GM11168 (cell line): ENCODE results near the gene ABCA13.

Experiments
- in situ Hi-C: fragments of 300-500 bp; cut with MboI; formaldehyde crosslinking; loops from one replicate; pipeline ENCODE4 v1.12.0; 2022; ENCODE audit warnings: low sequenced_read_pairs; ENCODE audit not compliant: unreplicated experiment

ABCA13 gene

DNA sequence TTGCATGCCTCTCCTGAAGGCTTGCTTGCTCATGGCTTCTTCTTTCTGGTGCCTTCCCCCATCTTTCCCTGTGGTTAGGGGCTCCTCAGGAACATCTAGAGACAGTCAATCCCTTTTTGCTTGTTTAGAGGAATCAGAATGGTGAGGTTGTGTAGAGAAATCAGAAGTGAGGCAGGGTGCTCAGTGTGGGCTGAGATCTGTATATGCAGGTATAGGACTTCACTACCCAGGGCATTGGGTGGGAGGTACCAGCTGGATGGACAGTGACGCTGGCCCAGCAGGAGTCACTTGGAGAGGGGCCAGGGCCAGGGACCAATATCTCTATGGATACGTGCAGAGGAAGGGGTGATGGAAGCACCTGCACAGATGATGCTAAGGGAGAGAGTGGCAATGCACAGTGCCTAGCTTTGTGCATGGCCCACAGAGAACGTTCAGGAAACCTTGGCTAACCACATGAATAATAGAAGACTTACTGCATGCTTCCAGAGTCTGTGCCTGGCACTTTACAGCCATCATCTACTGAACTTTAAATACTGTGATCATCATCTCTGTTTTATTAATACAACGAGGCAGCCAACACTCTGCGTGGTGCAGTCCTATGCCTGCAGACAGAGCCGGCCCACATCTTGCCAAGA lies 255.2 kb downstream of the ABCA13 start:
- in situ Hi-C loops = no loop called here

DNA sequence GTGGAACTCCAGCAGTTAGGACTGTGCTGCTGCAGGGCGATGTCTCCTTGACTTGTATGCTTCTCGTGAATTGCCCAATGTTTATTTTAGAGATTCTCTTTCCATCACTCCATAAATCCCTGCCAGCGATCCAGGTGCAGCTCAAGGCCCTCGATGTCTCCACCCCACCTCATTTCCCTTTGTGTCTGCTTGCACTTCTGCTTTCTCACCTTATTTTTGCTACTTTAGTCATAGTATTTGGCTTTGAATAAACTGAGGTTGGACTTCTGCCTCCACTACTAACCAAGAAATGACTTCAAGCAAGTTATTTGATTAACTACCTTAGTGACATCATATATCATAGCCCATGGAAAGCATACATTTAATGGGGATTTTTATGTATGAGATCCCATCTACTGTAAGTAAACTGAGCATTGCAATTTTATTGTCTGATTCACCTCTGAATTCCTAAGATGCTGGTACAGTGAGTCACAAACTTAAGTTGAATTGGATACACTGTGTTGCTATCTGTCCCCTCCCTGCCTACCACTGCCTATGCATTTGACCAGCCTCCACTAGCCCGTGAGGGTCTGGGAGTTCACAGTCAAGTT lies 255.8 kb downstream of the ABCA13 start:
- in situ Hi-C loops = no loop called here

DNA sequence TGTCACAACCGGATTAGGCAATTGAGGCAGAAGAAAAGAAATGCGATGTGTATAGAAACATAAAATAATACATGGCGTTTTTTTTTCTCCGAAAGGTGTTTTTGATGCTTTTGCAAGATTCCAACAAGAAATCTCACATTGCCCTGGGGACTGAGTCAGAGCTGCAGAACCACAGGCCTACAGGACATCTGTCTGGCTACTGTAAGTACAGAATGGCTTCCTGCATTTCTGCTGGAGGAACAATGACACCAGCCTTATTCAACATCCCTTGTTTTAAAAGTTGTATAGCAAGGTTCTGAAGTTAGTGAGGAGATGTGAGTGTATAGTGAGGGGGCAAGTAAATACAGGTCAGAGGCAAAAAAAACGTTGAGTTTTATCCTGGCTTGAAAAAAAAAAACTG lies 256.4 kb downstream of the ABCA13 start:
- in situ Hi-C loops = no loop called here

DNA sequence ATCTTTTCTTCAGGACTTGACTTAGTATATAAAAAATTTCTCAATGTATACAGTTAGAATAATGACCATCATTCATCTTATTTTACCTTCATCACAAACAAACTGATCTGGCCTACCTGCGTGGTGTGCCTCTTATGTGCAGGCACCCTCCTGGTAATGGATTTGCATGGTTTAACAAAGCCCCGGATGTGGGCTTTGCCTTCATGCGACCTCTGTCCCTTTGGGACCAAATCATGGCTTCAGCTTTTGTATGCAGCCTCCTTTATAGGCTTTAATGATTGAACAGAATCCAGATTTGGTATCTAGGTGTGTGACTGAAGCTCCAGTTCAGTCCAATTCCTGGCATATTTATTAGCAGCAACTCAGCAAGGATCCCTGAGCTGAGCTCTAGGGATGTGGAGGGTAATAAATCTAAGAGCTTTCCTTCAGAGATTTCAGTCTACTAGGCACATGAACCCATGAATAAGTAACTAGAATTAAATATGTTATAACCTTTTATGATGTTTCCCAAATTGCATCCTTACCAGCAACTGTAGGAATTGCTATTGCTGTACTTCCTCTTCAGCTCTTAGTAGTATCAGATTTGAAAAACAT lies 256.9 kb downstream of the ABCA13 start:
- in situ Hi-C loops = no loop called here

DNA sequence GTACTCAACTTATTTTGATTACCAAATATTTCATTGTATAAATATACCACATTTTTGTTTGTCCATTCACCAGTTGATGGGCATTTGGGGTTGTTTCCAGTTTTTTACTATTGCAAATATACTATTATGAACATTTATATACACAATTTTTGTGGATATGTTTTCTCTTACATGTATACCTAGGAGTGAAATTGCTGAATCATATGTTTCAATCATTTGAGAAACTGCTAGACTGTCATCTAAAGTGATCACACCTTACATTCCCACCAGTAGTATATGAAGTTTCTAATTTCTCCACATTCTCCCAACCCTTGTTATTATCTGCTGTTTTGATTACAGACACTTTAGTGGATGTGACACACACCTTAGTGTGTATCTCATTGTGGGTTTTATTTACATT lies 257.9 kb downstream of the ABCA13 start:
- in situ Hi-C loops = no loop called here

DNA sequence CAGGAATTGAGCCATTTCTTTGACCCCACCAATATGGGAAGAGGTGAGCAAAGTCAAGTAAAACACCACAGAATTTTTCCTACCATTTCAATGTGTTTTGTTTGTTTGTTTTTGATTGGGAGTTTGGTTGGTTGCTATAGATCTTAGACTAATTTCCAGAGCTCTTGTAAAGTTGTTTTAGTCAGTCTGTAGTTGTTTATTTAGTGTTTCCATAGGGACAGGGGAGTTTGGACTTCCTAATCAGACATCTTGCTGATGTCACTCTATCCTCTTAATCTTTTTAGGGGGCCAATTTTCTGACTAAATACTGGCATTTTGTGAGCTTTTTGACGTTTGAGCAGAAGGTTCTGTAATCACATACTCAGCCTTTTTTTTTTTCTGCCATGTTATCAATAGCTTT lies 266.9 kb downstream of the ABCA13 start:
- in situ Hi-C loops = no loop called here

DNA sequence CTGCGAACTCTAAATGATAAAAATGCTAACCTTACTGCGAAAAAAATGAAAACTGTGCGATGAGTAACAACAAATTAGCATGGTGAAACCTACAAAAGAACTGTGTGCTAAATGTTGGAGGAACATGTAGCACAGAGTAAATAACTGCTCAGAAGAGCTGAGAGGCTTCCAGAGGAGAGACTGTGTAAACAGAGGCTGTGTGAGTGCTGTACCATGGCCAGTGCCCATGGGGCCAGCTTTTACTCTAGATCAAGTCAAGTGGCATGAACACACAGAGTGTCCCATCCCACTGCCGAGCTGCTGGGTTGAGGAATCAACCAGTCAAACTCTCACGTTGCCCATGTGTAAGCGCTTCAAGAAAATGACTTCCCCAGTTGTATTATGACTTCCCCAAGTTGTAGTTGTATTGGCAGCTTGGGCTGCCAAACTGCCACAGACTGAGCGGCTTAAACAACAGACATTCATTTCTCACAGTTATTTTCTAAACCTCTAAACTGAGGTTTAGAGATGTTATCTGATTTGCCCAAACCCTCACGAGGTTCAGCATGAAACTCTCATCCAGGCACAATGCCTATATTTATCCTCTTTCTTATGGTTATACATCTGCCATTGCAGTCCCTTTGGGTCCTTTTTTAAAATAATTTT lies 270.7 kb downstream of the ABCA13 start:
- in situ Hi-C loops = no loop called here

DNA sequence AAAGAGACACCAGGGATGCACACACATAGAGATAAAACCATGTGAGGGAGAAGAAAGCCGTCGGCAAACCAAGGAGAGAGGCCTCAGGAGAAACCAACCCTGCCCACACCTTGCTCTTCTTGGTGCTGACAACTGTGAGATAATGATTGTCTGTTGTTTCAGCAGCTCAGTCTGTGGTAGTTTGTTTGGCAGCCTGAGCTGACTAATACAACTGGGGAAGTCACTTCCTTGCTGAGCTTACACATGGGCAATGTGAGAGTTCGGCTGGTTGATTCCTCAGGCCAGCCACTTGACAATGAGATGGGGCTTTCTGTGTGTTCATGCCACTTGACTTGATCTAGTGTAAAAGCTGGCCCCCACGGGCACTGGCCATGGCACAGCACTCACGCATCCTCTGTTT lies 271.8 kb downstream of the ABCA13 start:
- in situ Hi-C loops = no loop called here

DNA sequence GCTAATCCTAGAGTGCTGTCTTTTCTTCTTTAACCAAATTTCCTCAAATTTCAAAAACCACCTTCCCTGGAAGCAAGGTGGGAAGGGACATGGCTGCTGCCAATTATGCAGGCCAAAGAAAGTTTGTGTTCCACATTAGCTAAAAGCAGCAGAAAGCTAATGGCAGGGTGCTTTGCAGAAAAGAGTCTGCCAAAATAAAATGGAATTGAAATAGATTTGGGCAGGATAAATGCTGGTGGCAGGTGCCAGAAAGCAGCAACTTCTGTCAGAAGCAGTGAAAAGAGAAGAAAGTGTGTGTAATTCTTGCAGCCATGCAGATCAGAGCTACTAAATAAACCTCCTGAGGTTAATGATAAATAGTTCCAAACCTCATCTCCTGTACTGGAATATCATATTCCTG lies 275.5 kb downstream of the ABCA13 start:
- in situ Hi-C loops = no loop called here

DNA sequence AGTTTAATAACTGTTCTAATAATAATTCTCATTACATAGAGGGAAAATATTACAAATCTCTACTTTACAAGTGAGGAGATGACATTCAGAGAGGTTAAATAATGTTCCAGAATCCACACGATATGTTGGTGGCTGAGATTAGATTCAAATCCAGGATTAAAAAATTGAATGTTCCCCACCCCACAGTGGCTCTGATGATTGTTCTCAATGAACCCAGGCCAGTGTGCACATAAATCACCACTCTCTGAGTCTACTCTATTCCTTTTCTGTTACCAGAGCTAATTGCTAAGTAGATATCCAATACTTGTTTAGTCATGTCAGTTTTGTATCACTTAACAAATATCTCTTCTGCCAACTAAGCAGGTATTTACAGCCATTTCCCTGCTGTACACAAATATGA lies 281.0 kb downstream of the ABCA13 start:
- in situ Hi-C loops = no loop called here

DNA sequence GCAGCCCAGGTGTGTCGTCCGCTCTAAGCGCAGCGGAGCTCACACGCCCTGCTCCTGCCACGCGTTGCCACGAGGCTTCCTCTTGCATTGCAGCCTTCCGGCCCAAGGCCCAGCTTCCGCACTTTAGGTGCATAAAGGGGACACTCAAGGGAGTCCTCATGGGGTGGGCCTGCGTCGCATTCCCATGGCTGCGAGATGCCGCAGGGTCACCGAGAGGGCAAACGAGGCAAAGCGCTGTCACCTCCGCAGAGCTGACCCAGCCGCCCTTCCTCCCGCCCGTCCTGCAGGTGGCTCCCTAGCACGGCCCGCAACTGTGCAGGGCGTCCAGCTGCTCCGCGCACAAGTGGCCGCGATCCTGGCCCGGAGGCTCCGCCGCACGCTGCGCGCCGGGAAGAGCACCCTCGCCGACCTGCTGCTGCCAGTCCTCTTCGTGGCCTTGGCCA lies 283.5 kb downstream of the ABCA13 start:
- in situ Hi-C loops = no loop called here

DNA sequence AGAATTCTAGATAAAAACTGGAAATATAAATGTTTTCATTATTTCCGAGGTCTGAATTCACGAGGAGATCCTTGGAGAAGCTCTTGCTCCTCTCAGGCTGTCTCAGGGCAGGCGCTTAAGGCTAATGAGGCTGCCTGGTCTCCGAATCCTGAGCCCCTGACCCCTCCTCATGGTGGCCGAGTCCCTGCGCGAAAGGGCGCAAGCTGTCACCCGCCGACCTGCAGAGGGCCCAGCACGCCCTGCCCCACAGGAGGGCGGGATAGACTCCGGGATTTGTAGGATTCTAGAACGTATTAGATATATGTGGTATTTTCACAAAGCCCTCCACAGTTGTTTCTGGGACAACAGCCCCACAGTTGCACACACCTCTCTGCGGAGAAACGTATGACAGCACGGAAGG lies 284.1 kb downstream of the ABCA13 start:
- in situ Hi-C loops = no loop called here

DNA sequence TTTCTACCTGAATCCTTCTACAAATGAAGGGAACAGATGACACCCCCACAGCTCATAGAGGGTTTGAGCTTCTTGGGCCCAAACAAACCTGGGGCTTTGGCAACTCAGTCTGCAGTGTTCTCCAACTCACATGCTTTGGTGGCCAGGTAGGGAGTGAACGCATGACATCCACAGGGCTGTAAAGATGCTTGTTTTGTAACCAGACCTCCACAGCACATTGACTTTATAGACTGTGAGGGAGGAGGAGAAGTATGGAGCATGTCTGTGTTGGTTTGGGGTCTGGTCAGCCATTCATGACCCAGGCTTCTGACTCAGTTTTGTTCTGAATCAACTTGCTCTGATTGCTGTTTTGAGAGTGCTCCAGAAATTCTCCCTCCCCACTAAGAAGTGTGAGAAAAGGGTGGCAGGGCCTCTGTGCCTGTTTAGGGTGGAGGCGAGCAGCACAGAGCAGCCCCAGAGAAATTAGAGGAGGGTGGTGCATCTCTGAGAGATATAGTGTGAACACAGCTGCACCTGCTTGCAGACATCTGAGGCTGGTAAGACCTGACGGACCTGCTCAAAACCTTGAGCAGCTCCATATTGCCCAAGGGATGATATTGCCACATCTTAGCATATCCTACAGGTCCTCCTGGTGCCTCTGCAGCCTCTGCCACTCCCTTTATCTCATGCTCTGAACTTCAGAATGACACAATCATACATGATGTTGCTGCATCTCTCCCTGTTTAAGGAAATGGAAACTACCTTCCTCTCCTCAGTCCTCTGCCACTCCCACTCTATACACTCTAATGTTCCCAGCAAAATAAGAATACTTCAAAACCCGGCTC lies 287.7 kb downstream of the ABCA13 start:
- in situ Hi-C loops = no loop called here

DNA sequence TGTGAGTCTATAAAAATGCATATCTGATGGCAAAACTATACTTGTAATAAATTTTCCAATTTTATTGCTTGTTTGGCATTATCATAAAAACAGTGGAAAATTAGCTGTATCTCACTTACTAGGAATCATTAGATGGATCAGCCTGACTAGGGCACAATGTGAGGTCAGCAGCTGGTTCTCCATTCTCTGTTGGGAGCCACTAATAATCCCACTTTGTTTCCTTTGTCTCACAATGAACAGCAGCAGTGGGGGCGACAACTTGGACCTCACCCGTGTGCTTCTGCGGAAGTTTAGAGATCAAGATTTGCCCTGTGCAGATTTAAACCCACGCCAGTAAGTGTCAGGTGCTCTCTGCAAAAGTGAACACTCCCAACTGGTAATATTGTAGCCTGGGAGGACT lies 295.5 kb downstream of the ABCA13 start:
- in situ Hi-C loops = no loop called here

DNA sequence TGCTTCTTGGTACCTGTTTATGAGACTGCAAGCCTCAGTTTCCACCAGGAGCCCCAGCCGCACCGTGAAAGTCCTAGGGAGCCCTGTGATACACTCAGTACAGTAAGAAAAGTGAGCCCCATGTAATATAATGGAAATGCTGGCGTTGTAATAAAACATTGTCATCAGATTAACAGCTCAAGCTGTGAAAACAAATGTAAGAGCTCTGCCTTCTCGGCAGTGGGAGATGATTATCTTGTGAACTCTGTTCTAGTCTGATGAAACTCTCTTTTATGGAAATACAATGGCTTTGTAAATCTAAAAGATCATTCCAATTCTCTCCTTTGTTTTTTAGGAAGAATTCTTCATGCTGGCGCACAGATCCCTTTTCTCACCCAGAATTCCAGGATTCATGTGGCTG lies 299.9 kb downstream of the ABCA13 start:
- in situ Hi-C loops = no loop called here

DNA sequence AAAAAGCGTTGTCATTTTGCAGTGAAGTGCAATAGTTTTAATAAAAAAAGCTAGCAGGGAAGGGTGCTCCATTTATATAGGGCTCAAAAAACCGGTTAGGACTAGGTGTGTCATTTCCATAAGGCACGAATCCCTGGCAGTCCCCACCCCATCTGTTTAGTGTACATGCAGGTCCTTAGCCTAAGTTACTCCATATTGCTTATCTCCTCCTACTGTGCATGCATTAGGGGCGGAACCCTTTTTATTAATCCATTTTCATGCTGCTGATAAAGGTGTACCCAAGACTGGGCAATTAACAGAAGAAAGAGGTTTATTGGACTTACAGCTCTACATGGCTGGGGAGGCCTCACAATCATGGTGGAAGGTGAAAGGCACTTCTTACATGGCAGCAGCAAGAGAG lies 301.4 kb downstream of the ABCA13 start:
- in situ Hi-C loops = no loop called here

DNA sequence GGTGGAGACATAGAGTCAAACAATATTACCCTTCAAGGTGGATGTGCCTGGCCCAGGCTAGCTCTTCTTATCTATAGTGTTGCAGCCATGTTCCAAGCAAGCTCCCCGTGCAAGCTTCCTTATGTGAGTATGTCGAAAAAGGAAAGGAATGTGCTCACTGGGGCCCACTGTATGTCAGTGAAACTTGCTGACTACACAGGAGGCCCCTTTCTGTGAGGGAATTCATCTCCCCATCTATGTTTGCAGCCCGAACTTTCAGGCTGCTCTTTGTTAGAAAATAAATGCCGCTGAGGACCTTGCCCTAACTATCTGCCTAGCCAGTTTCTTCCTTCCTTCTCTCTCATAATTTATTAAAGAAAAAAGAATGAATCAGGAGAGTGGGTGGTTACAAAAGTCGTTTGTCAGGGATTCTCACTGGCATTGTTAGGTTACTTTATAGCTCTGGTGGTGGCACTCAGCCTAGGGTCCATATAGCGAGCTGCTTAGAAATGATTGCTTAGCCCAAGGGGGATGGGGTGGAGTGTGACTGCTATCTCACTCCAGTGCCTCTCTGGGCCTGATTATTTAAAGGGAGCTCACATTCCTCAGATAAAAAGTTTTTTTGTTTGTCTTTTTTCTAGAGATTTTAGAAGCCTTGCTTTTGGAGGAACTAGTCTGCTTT lies 302.1 kb downstream of the ABCA13 start:
- in situ Hi-C loops = no loop called here

DNA sequence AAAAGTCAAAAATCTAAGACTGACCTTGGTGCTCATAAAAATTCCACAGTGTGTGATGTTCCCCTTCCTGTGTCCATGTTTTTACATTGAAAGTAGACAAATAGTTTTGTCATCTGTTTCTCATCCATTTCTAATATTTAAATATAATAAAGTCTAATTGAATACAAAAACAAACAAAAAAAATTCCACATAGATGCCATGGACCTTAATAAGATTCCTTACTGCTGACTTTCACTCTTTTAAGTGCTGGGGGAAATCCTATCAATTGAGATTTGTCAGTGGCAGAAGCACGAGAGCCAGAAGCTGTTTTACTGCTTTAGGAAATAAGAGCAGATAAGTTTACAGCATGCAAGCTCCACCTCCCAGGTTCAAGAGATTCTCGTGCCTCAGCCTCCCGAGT lies 310.0 kb downstream of the ABCA13 start:
- in situ Hi-C loops = no loop called here

DNA sequence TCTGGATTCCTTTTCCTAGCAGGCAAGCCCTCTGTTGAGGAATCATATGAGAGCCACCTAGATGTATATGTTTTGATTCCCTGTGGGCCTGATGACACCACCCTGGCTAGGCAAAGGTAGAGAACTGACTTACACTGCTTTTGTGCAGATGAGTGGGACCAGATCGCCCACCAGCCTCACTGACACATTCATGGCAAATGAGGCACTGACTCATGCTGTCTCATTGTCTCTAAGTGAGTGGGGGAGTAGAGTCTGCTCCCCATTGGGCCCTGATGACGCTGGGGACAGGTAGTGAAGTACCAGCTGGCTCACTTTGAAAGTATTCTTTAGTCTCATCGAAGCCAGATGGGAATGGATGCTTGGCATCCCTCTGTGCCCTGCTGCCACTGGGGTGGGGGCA lies 326.3 kb downstream of the ABCA13 start:
- in situ Hi-C loops = no loop called here

DNA sequence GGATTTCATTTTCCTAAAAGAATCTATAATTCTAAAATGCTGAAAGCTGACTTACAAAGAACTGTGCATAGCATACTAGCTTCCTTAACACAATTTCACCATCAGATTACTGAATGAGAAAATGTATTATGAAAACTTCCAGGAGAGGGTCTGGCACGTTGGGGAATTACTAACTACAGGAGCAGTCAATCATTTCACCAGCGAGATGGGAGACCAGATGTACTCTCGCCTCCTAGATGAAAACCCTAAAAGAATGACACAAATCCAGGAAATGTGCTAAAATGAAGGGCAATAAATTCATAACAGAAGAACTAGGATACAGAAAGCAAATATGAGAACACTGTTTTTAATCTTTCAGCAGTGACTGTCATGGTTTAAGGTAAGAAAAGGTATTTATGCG lies 330.8 kb downstream of the ABCA13 start:
- in situ Hi-C loops = no loop called here
